Dedifferentiated amniotic fluid mesenchymal stem cell (primary cell): ENCODE measurements around the gene PUM2.

Experiments
- DNase-seq: peaks from one replicate; pipeline ENCODE4 v3.0.0-alpha.2; 2016; ENCODE audit errors: extremely low spot score

PUM2 gene

DNA sequence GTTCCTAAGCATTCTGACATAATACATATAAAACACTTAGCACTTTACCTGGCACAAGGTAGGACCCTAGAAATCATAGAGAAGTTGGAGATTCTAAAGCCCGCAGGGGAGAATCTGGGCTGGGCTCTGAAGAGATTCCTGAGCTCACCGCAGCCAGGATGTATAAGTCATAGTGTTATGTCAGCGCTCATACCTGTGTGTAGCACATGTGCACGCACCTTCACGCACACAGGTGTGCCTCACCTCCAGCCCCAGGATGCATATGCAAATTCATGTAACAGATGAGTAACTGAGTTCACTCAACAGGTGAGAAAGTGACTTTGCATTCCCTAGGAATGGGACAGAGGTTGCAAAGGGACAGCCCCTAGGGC lies 117.8 kb downstream of the PUM2 start:
- DNase-seq: no peak

- no peak for DNase-seq
Measured at GRCh38 chr2:20231598-20232026, 119.0 kb downstream of the PUM2 start.

- DNase-seq: no peak
Measured at GRCh38 chr2:20231159-20231558, 119.5 kb downstream of the PUM2 start.

DNA sequence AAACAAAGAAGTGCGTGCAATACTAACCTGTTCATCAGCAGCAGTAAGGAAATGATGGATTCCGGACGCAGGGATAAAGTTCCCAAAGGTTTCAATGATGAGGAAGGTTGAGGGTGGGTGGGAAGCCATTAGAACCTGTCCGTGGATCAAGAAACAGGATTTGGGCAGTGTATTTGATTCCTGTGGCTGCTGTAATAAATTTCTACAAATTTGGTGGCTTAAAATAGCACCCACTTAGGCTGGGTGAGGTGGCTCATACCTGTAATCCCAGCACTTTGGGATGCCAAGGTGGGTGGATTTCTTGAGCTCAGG lies 120.6 kb downstream of the PUM2 start:
- DNase-seq: no peak

DNA sequence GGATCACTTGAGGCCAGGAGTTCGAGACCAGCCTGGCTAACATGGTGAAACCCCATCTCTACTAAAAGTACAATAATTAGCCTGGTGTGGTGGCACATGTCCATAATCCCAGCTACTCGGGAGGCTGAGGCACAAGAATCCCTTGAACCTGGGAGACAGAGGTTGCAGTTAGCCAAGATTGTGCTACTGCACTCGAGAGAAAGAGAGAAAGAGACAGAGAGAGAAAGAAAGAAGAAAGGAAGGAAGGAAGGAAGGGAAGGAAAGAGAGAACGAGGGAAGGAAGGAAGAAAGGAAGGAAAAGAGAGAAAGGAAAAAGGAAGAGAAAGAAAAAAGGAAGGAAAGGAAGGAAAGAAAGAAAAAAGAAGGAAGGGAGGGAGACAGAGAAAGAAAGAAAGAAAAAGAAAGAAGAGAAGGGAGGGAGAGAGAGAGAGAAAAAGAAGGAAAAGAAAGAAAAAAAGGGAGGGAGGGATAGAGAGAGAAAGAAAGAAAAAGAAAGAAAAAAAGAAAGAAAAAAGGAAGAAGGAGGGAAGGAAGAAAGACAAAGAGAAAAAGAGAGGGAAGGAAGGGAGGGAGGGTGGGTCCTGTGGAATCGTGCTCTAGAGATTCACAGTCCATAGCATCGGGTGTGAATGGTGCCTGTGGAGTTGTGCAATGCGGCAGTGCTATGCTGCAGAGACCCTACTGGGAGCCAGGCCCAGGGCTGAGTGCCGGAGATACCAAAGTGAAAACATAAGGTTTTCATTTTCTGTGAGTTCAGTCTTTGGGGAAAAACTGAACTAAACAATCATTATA lies 121.1 kb downstream of the PUM2 start:
- no peak for DNase-seq

DNA sequence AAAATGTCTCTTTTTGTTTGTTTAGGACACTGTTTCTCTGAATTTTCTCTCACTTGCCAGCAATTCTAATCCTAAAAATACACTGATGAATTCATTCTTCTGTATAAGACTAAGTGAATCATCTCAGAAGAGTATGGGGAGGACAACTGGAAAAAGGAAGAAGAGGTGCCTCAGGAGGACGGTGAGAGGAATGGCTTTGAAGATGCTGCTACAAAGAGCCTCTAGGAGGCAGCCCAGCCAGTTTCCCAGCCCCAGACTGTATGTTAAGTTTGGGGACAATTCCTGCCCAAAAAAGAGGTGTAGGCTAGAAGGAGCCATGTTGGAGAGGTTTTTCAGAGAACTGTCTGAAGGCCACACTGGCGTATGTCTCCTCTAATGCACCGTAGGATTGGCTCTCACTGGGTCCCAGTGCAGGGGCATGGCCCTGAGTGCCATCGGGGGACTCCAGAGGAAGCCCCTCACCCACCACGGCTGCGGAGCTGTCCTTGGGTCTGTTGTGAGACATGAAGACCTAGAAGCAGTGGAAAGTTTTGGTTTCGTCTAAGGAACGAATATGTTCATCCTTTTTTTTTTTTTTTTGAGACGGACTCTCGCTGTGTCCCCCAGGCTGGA lies 122.6 kb downstream of the PUM2 start:
- no peak for DNase-seq

GRCh38 chr2:20226152-20226545 lies 124.5 kb downstream of the PUM2 start:
- no peak for DNase-seq

GRCh38 chr2:20225294-20226151 lies 125.1 kb downstream of the PUM2 start:
- DNase-seq: no peak

DNA sequence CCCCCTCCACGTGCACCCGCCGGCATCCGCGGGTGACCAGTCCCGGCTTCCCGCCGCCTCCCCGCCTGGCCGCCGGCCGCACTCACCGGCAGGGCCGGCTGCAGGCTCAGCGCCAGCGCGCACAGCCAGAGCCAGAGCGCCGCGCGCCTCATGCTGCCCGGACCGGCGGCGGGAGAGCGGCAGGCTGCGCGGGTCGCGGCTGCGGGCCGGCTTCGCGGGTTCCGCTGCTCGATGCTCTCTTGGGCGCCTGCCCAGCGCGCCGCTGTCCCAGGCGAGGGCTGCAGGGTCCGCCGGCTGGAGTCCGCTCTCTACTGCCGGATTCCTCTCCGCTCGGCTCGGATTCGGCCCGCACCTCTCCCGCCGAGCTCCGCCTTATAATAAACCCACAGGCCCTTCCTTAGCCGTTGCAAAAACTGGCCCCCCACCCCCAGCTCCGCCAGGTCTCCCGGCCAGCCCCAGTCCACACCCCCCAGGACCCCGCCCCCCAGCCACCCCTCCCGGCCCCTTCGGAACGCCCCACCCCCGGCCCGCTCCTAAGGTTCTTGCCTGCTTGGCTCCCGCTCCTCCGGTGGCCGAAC lies 125.8 kb downstream of the PUM2 start, which contains the start of gene SDC1:
TSS of gene SDC1 (minus strand) at position 415 of the 578 bp plus-strand sequence. CDS start at position 152, 263 bp downstream.
- no peak for DNase-seq

DNA sequence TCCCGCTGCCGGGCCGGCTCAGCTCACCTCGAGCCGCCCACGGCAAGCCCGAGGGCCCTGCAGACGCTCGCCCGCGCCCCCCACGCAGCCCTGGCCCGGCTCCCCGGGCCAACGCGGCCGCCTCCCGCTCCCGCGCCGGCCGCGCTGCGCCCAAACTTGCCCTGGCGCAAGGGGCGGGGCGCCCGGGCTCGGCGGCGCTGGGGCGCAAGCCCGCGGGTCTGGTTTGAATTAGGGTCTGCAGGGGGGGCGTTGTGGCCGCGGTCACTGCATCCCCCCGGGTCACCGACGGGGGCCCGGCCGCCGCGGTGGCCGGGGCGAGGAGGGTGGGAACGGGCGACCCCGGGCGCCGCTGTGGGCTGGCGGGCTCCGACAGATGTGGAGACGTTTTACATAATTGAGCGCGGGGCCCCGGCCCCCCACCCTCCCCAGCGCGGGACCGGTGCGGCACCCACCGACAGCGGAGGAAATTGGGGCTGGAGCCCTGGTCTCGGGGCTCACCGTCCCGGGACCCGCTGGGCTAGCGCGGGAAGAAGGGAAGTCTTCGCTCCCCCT lies 126.4 kb downstream of the PUM2 start:
- no peak for DNase-seq

DNA sequence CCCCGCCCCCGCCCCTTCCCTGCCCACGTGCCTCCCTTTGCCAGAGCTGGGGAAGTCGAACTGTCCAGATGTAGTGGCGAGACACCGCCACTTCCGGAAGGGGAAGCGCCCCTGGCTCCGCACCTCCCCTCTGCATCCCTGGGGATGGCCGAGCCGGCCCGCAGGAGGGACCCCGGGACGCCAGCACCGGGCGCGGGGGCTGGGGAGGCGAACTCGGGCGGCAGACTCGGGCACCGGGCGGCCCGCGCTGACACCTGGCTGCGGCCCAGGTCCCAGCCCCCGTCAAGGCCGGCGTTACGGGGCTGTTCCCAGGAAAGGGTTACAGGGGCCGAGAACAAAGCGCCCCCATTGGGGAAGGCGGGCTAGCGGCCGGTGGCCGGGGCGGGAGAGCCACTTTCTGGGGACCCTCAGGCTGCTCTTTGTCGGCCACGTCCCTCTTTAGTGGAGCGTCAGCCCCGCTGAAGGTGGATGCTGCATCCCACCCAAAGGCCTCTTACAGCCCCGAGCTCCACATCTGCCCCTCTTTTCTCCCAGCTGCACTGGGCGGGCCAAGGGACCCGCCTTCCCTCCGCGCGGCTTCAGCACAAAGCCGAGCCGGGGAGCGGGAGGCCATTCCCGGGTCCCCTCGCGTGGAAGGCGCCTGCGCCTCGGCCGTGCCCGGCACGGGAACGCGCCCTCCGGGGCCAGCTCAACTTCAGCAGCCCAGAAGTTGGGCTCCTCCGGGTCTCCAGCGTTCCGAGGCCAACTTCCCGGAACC lies 127.1 kb downstream of the PUM2 start:
- peak; percentile 31 for DNase-seq

DNA sequence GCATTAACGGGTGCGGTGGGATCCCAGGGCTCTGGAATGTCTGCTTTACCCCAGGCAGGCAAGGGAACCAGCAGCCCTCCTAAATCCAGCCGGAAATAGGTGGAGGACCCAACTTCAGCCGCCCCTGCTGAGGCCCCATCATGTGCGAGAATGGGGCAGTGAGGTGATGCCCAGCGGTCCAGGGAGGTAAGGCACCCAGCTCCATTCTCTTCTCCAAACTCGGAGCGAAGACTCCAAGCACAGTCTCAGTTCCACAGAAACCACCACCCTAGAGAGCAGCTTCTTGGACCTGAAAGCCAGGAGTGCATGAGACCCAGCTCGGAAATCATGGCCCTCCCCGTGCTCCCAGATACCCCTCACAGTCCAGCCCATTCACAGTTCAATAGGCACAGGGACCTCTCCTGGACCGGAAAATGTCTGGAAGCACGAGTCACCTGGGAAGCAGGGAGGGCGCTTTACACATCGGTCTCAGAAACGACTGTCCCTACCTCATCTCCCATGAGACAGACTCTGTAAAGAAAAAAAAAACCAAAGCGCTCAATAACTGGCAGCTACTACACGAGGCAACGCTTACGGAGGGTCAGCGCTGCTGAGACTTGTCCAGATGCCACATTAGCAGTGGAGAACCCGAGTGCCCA lies 127.8 kb downstream of the PUM2 start:
- no peak for DNase-seq

DNA sequence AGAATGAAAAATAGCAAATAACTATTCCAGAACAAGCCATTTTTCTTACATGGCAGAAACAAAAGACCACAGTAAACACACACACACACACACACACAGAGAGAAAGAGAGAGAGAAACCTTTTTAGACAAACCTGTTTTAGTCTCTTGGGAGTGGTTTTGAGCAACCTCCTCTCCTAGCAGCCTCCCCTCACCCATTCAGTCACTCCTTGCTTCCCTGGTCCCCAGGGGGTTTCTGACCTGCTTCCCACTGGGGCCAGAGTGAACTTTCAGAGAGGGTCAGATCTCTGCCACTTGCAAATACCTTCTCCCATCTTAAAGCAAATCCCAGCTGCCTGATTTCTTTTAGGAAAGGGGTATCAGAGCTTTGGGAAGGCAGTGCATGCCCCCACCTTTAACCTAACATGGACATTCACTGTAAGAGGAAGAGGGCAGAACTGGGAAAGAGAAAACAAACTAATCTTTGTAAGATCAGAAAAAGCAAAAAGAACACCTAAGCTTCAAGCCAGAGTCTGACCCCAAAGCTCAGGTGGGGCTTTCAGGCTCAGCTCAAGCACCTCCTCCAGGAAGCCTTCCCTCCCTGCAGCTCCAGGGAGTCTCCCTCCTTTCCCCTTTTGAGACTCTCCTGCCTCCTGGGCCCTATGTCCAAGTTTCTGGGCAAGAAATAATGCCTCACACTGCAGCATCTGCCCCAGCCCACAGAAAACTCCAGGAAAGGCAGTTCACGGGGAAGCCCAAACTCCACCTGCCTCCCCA lies 128.5 kb downstream of the PUM2 start:
- no peak for DNase-seq

- no peak for DNase-seq
Measured at GRCh38 chr2:20221555-20221973, 129.1 kb downstream of the PUM2 start.

DNA sequence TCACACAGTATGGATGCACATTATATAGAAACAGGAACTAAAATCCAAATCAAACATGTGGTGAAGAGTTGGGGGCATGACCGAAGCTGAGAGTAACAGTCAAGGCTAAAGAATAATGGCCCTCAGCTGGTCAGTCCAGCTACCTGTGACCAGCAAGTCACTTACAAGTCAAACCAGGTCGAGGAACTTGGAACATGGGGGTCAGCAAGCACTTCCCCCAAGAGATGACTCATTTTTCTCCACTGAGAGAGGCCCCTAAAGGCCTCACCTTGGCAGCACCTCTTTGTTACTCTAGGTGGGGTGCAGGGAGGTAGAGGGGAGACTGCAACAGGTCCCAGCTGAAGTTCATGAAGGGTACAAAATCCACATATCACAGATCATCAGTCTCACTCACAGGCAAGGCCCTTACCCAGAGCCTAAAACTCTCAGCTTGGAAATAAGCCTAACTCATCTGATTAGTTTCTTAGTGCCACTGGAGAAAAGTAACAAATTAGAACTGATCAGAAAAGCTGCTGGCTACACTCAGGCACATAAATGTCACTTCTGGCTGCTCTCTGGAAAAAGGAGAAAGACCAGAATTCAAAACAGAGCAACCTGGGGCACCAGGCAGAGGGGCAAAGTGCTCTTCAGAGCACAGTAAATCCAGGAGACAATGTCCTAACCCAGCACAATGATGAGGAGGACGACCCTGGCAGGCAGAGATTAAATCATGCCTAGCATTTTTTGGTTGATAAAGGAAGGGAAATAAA lies 129.7 kb downstream of the PUM2 start:
- DNase-seq: no peak

DNA sequence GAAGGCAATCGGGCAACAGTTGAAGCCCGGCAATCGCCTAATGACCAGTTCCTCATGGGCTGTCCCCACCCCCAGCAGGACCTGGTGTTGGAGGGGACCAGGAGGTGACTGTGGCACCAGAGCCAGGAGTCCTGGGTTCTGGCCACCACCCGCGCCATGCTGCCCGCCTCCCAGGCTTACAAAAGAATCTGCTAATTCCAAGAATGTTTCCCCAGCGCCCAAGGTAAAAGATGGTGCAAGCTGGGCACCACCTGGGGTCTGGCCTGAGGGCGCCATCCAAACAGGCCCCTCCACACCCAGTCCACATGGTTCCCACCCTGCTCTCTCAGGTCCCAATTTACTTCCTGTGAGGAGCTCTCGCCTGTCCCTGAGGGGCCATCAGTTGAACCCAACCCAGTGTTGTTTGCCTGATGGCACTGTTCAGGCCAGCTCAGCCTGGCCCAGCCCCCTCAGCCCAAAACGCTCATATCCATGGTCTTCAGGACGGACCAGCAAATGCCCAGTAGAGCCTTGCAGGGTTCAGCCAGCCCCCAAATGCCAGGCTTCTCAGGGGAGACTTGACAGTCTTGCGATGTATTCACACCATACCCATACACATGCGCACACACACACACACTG lies 130.8 kb downstream of the PUM2 start:
- no peak for DNase-seq

GRCh38 chr2:20218331-20219320 lies 132.0 kb downstream of the PUM2 start:
- DNase-seq: no peak
